ENCODE measurements around the gene THAP2.

THAP2 gene

DNA sequence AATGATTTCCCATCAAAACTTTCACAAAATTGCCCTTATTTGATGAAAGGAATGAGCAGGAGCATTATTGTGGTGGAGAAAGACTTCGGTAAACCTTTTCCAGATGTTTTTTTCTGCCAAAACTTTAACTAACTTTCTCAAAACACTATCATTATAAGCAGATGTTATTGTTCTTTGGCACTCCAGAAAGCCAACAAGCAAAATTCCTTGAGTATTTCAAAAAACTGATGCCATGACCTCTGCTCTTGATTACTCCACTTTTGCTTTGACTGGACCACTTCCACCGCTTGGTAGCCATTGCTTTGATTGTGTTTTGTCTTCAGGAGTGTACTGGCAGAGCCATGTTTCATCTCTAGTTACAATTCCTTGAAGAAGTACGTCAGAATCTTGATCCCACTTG lies 60.9 kb downstream of the THAP2 start:
- Mint-ChIP-seq H3K27ac (no peak overlapping the region), H3K27me3 (ENCODE audit: low read depth) (no peaks in the 10 kb centered on the region)

DNA sequence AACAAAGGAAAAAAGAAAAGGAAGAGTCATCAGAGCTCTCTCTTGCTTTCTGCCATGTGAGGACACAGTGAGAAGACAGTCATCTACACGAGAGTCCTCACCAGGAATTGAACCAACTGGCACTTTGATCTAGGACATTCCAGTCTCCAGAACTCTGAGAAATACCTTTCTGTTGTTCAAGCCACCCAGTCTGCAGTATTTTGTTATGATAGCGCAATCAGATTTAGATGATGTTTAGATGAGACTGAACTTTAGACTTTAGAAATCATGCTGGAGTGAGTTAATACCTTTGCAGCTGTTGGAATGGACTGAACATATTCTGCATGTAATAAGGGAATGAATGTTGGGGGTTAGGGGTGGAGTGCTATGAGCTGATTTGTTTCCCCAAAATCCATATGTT lies 62.4 kb downstream of the THAP2 start:
- Mint-ChIP-seq H3K27ac (no peak overlapping the region), H3K27me3 (ENCODE audit: low read depth) (no peaks in the 10 kb centered on the region), H3K9me3 (no peaks in the 10 kb centered on the region), H3K36me3 (ENCODE audit: low read depth) (no peaks in the 10 kb centered on the region), H3K4me3 (no peak overlapping the region), H3K4me1 (no peaks in the 10 kb centered on the region)
- TF ChIP-seq, protein P1, sequence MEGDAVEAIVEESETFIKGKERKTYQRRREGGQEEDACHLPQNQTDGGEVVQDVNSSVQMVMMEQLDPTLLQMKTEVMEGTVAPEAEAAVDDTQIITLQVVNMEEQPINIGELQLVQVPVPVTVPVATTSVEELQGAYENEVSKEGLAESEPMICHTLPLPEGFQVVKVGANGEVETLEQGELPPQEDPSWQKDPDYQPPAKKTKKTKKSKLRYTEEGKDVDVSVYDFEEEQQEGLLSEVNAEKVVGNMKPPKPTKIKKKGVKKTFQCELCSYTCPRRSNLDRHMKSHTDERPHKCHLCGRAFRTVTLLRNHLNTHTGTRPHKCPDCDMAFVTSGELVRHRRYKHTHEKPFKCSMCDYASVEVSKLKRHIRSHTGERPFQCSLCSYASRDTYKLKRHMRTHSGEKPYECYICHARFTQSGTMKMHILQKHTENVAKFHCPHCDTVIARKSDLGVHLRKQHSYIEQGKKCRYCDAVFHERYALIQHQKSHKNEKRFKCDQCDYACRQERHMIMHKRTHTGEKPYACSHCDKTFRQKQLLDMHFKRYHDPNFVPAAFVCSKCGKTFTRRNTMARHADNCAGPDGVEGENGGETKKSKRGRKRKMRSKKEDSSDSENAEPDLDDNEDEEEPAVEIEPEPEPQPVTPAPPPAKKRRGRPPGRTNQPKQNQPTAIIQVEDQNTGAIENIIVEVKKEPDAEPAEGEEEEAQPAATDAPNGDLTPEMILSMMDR (IDR thresholded peaks at IDR 0.05; ENCODE audit: unreplicated experiment in 3 of 3) = no peak

More for the DNA sequence above, 60.9 kb downstream of the THAP2 start:
- Mint-ChIP-seq H3K4me1 (no peaks in the 10 kb centered on the region), H3K4me3 (no peak overlapping the region), H3K9me3 (no peaks in the 10 kb centered on the region), H3K36me3 (ENCODE audit: low read depth) (no peaks in the 10 kb centered on the region)
- TF ChIP-seq, protein P1 (IDR thresholded peaks at IDR 0.05; ENCODE audit: unreplicated experiment in 3 of 3) = no peak

DNA sequence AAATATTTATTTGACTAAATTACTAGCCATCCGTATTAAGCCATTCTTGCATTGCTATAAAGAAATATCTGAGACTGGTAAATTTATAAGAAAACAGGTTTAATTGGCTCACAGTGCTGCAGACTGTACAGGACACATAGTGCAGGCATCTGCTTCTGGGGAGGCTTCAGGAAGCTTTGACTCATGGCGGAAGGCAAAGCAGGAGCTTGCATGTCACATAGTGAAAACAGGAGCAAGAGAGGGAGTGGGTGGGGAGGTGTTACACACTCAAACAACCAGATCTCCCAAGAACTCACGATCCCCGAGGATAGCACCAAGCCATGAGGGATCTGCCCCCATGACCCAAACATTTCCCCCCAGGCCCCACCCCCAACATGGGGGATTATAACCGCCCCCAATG lies 63.9 kb downstream of the THAP2 start:
- no peaks in the 10 kb centered on the region for H3K36me3 Mint-ChIP-seq (ENCODE audit: low read depth)
- H3K4me3 Mint-ChIP-seq = no peak overlapping the region
- TF ChIP-seq, protein P1 (IDR thresholded peaks at IDR 0.05; ENCODE audit: unreplicated experiment in 3 of 3) = no peak
- no peak overlapping the region for H3K27ac Mint-ChIP-seq
- H3K27me3 Mint-ChIP-seq (ENCODE audit: low read depth) = no peaks in the 10 kb centered on the region
- H3K4me1 Mint-ChIP-seq = no peaks in the 10 kb centered on the region
- no peaks in the 10 kb centered on the region for H3K9me3 Mint-ChIP-seq

All from nephron (organoid).